IMR-90 (cell line): ENCODE data around the gene MGAT4A. TPM values are rescaled to one million over a fixed set of nuclear protein-coding genes. Genes with fewer than 3 reads are reported as not detected.

Experiments
- ATAC-seq: fragments of 200-7000 bp; cut with Tn5 transposase; 2 replicates; pipeline ENCODE4 v1.9.1; 2020; ENCODE audit warnings: low read depth, mild to moderate bottlenecking, moderate library complexity
- BruUV-seq: library from RNA; stranded (reverse); fragments of 400-500 nt; replicated peaks from 2 replicates; lab custom pipeline; 2021; lab: Mats Ljungman, UMichigan
- CTCF ChIA-PET: fragments of 300-600 bp; formaldehyde crosslinking; extraction: SDS; loops from one replicate; lab custom pipeline; 2021; ENCODE audit warnings: antibody characterized with exemption; lab: Yijun Ruan, JAX
- POLR2A ChIA-PET: fragments of 300-600 bp; sonication (Branson Sonifier 250); formaldehyde crosslinking; loops from one replicate; lab custom pipeline; 2022; ENCODE audit warnings: antibody characterized with exemption; ENCODE audit not compliant: unreplicated experiment; lab: Charles Lee
- DNase-seq: peaks from one replicate; pipeline ENCODE4 v3.0.0; 2013
- H2AFZ ChIP-seq: replicated peaks from 2 replicates; pipeline ENCODE3; 2013; ENCODE audit warnings: low read length, mild to moderate bottlenecking; ENCODE audit not compliant: poor library complexity
- H2AK5ac ChIP-seq: 2 replicates; pipeline ENCODE4 v1.6.1; 2013; ENCODE audit warnings: low read depth, low read length, inconsistent platforms
- H2AK9ac ChIP-seq: replicated peaks from 2 replicates; pipeline ENCODE3; 2013; ENCODE audit warnings: mild to moderate bottlenecking, low read depth, low read length, moderate library complexity; ENCODE audit not compliant: poor library complexity
- H2BK120ac ChIP-seq: 2 replicates; pipeline ENCODE4 v1.6.1; 2013; ENCODE audit warnings: low read depth, low read length, inconsistent platforms
- H2BK15ac ChIP-seq: 3 replicates; pipeline ENCODE4 v1.6.1; 2013; ENCODE audit warnings: low read depth, low read length, inconsistent platforms
- H2BK20ac ChIP-seq: 2 replicates; pipeline ENCODE4 v1.6.1; 2013; ENCODE audit warnings: low read depth, mild to moderate bottlenecking, inconsistent platforms, low read length, moderate library complexity
- H2BK5ac ChIP-seq: 2 replicates; pipeline ENCODE4 v1.6.1; 2013; ENCODE audit warnings: mild to moderate bottlenecking, low read depth, low read length, inconsistent platforms; ENCODE audit not compliant: poor library complexity, severe bottlenecking
- H3K14ac ChIP-seq: replicated peaks from 2 replicates; pipeline ENCODE4 v1.6.1; 2013; ENCODE audit warnings: low read depth, low read length, inconsistent platforms
- H3K18ac ChIP-seq: 2 replicates; pipeline ENCODE4 v1.6.1; 2013; ENCODE audit warnings: low read depth, low read length, control low read depth
- H3K23ac ChIP-seq: 2 replicates; pipeline ENCODE4 v1.6.1; 2013; ENCODE audit warnings: low read depth, low read length, inconsistent platforms
- H3K27ac ChIP-seq: 2 replicates; pipeline ENCODE4 v1.5.1; 2013; ENCODE audit warnings: mild to moderate bottlenecking, control low read depth, low read length; ENCODE audit not compliant: insufficient read depth
- H3K27me3 ChIP-seq: 2 replicates; pipeline ENCODE4 v1.6.1; 2013; ENCODE audit warnings: low read length; ENCODE audit not compliant: control insufficient read depth, insufficient read depth
- H3K36me3 ChIP-seq: 2 replicates; pipeline ENCODE4 v1.6.1; 2013; ENCODE audit warnings: low read length, mixed read lengths; ENCODE audit not compliant: control insufficient read depth, insufficient read depth
- H3K4ac ChIP-seq: 2 replicates; pipeline ENCODE4 v1.6.1; 2013; ENCODE audit warnings: low read depth, low read length, inconsistent platforms
- H3K4me1 ChIP-seq: 2 replicates; pipeline ENCODE4 v1.6.1; 2013; ENCODE audit warnings: low read length, mixed read lengths; ENCODE audit not compliant: control insufficient read depth, insufficient read depth
- H3K4me2 ChIP-seq: 2 replicates; pipeline ENCODE4 v1.6.1; 2013; ENCODE audit warnings: low read depth, mild to moderate bottlenecking, control low read depth, low read length, moderate library complexity
- H3K4me3 ChIP-seq: 2 replicates; pipeline ENCODE4 v1.5.1; 2013; ENCODE audit warnings: low read depth, mild to moderate bottlenecking, control low read depth, low read length, moderate library complexity; ENCODE audit not compliant: insufficient read depth
- H3K56ac ChIP-seq: 2 replicates; pipeline ENCODE4 v1.6.1; 2013; ENCODE audit warnings: low read length, inconsistent platforms; ENCODE audit not compliant: insufficient read depth; ENCODE audit errors: extremely low read depth
- H3K79me1 ChIP-seq, 2 experiments: 2 replicates each; pipeline ENCODE4 v1.6.1; 2013; ENCODE audit warnings: low read length in 2 of 2, inconsistent platforms in 1 of 2, low read depth in 1 of 2
- H3K9ac ChIP-seq: 2 replicates; pipeline ENCODE4 v1.6.1; 2013; ENCODE audit warnings: low read depth, low read length, control low read depth
- H3K9me1 ChIP-seq: 2 replicates; pipeline ENCODE4 v1.6.1; 2013; ENCODE audit warnings: low read length, inconsistent platforms; ENCODE audit not compliant: insufficient read depth
- H3K9me3 ChIP-seq: 2 replicates; pipeline ENCODE4 v1.6.1; 2013; ENCODE audit warnings: low read length; ENCODE audit not compliant: control insufficient read depth, insufficient read depth
- H4K20me1 ChIP-seq: 2 replicates; pipeline ENCODE4 v1.6.1; 2013; ENCODE audit warnings: low read length, inconsistent platforms; ENCODE audit not compliant: insufficient read depth
- H4K5ac ChIP-seq: 2 replicates; pipeline ENCODE4 v1.6.1; 2013; ENCODE audit warnings: mild to moderate bottlenecking, low read depth, low read length, control low read depth
- H4K8ac ChIP-seq, 2 experiments: 2 replicates each; pipeline ENCODE4 v1.6.1; 2013; ENCODE audit warnings: low read depth in 2 of 2, low read length in 2 of 2, control low read depth in 1 of 2, inconsistent platforms in 1 of 2
- H4K91ac ChIP-seq: 2 replicates; pipeline ENCODE4 v1.6.1; 2013; ENCODE audit warnings: low read depth, low read length, inconsistent platforms; ENCODE audit not compliant: insufficient read depth
- CEBPB ChIP-seq: IDR thresholded peaks from 2 replicates; pipeline ENCODE4 v1.6.1; 2012; ENCODE audit warnings: low read depth, low read length, improper control_type of control experiment
- CHD1 ChIP-seq: IDR thresholded peaks from 2 replicates; pipeline ENCODE4 v1.6.1; 2012; ENCODE audit warnings: low read depth, low read length, improper control_type of control experiment
- MAZ ChIP-seq: IDR thresholded peaks from 2 replicates; pipeline ENCODE4 v1.6.1; 2012; ENCODE audit warnings: low read depth, mild to moderate bottlenecking, low read length, improper control_type of control experiment, moderate library complexity, borderline replicate concordance
- POLR2A ChIP-seq: IDR thresholded peaks from 2 replicates; pipeline ENCODE4 v1.6.1; 2012; ENCODE audit warnings: mild to moderate bottlenecking, low read depth, low read length
- RCOR1 ChIP-seq: IDR thresholded peaks from 2 replicates; pipeline ENCODE4 v1.6.1; 2012; ENCODE audit warnings: mild to moderate bottlenecking, low read length, improper control_type of control experiment; ENCODE audit not compliant: insufficient replicate concordance
- WGBS, 2 experiments: methylation state at CpG; one replicate each; pipeline versions ENCODE4 v1.1.5 to v1.1.7; 2013; ENCODE audit warnings: missing lambda C conversion rate in 2 of 2; ENCODE audit not compliant: insufficient read length in 1 of 2; ENCODE audit errors: extremely low coverage in 2 of 2; 5-methylcytosine and 5-hydroxymethylcytosine counted together
- dilution Hi-C: fragments of 300-500 bp; cut with HindIII; formaldehyde crosslinking; loops from one replicate; pipeline ENCODE4 v1.14.3; 2018; ENCODE audit warnings: low sequenced_read_pairs; ENCODE audit not compliant: unreplicated experiment
- in situ Hi-C: fragments of 300-500 bp; cut with MboI; formaldehyde crosslinking; loops from 3 replicates; pipeline ENCODE4 v1.14.3; 2019; ENCODE audit warnings: low sequenced_read_pairs, inconsistent platforms, mixed read lengths
- intact Hi-C: fragments of 100-400 bp; cut with micrococcal nuclease; formaldehyde crosslinking; loops from 2 replicates; pipeline ENCODE4 v1.10.0; 2022
- polyA plus RNA-seq, 3 experiments: library from polyadenylated mRNA; depleted of rRNA; stranded (reverse); fragments of >200 nt; gene quantifications; 2 replicates each; pipeline ENCODE4 v1.2.3, GENCODE V29; 2012; ENCODE audit warnings: low replicate concordance in 1 of 3
- total RNA-seq: library from RNA; depleted of rRNA; stranded (reverse); fragments of >200 nt; gene quantifications from 2 replicates; pipeline ENCODE4 v1.2.3, GENCODE V29; 2012
- TF ChIP-seq, protein P1 (sequence below): fragments of 150-350 bp; IDR thresholded peaks from 2 replicates; pipeline ENCODE4 v1.6.1; 2016; ENCODE audit warnings: low read depth, mild to moderate bottlenecking, low read length, moderate library complexity, borderline replicate concordance

Gene MGAT4A
- total and polyA plus RNA-seq, 2 of the 4 experiments (the other 2 are of a cell fraction), result under 0.01 TPM; not detected in 1

DNA sequence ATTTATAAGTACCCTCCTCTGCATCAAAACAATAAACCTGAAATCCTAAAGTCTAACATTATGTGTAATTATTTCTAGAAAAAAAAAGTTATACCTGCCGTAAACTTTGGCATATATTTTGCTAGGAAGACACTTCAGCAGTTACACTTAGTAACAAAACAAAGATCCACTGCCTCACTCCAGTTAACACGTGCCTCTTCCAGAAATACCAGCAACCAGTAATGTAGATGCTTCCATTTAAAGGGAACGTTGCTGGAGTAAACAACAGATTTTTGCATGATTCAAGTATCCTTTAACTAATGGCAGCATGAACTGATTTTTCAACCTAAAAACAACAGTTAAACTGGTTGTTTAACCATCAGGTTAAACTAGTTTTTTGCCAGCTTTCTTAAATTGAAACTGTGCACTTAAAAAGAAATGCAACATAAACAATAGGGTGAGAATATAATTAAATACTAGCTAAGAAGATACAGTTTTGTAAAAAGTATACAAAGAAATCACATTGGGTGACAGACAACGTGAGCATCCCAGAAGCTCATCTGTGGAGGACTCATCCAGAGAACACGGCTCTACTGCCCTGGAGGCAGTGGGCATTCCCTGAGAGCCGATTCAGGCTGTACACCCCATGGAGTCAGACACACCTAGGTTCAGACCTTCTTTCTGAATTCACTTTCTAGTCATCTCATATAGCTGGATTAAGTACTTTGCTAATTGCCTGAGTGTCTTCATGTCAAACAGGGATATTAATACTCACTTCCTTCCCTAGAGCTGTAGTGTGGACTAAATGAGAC is 22.3 kb downstream of the MGAT4A start:
- H3K9me3 ChIP-seq, result no peaks in the 10 kb centered on the region
- H2BK15ac ChIP-seq, result no peak overlapping the region
- TF ChIP-seq MAZ, result no peak
- TF ChIP-seq, protein P1, sequence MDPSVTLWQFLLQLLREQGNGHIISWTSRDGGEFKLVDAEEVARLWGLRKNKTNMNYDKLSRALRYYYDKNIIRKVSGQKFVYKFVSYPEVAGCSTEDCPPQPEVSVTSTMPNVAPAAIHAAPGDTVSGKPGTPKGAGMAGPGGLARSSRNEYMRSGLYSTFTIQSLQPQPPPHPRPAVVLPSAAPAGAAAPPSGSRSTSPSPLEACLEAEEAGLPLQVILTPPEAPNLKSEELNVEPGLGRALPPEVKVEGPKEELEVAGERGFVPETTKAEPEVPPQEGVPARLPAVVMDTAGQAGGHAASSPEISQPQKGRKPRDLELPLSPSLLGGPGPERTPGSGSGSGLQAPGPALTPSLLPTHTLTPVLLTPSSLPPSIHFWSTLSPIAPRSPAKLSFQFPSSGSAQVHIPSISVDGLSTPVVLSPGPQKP, result no peak
- no peak for TF ChIP-seq CEBPB
- no peak for TF ChIP-seq POLR2A
- no peak for TF ChIP-seq CHD1
- no peak for TF ChIP-seq RCOR1
- ATAC-seq (no peak), DNase-seq (no peak)
- no peaks in the 10 kb centered on the region for H3K79me1 ChIP-seq
- ChIA-PET POLR2A (no interaction called here), CTCF (no interaction called here)
- H3K56ac ChIP-seq, result no peak overlapping the region
- H3K23ac ChIP-seq, result no peak overlapping the region
- no peak overlapping the region for H3K4ac ChIP-seq
- no peak overlapping the region for H3K27ac ChIP-seq
- no peak overlapping the region for H4K8ac ChIP-seq
- H4K5ac ChIP-seq, result no peak overlapping the region
- no peak overlapping the region for H3K4me2 ChIP-seq
- no peaks in the 10 kb centered on the region for H3K36me3 ChIP-seq
- H4K91ac ChIP-seq, result no peak overlapping the region
- peaks cover 10% of the 10 kb centered on the region for H3K27me3 ChIP-seq
- H3K4me3 ChIP-seq, result no peak overlapping the region
- H3K4me1 ChIP-seq, result no peaks in the 10 kb centered on the region
- H2AK9ac ChIP-seq, result no peak overlapping the region
- dilution Hi-C loops, result no loop called here
- intact Hi-C loops, result no loop called here
- H3K18ac ChIP-seq, result no peak overlapping the region
- no peak overlapping the region for H2BK20ac ChIP-seq
- H4K20me1 ChIP-seq, result no peaks in the 10 kb centered on the region
- H3K9ac ChIP-seq, result no peak overlapping the region
- no TSS peak for BruUV-seq
- no peak overlapping the region for H2AFZ ChIP-seq
- in situ Hi-C loops, result no loop called here
- no peak overlapping the region for H2AK5ac ChIP-seq
- no peak overlapping the region for H3K14ac ChIP-seq
- WGBS, 2 experiments, result no CpG with 5 or more reads among the region's 6 CpGs
- no peak overlapping the region for H2BK5ac ChIP-seq
- H3K9me1 ChIP-seq, result no peaks in the 10 kb centered on the region
- no peak overlapping the region for H2BK120ac ChIP-seq
